Stimulated activated CD8-positive, alpha-beta memory T cell treated with anti-CD3 and anti-CD28 coated beads, Interleukin-4, amount 100 ng/mL, for 1 hour (primary cell): ENCODE measurements around the gene KLHL42.

Source experiments
- DNase-seq, 2 donors: peaks; one replicate each; pipeline ENCODE4 v3.0.0-alpha.2; 2020; ENCODE audit warnings: low read depth in 2 of 2, low spot score in 1 of 2

The KLHL42 gene

DNA sequence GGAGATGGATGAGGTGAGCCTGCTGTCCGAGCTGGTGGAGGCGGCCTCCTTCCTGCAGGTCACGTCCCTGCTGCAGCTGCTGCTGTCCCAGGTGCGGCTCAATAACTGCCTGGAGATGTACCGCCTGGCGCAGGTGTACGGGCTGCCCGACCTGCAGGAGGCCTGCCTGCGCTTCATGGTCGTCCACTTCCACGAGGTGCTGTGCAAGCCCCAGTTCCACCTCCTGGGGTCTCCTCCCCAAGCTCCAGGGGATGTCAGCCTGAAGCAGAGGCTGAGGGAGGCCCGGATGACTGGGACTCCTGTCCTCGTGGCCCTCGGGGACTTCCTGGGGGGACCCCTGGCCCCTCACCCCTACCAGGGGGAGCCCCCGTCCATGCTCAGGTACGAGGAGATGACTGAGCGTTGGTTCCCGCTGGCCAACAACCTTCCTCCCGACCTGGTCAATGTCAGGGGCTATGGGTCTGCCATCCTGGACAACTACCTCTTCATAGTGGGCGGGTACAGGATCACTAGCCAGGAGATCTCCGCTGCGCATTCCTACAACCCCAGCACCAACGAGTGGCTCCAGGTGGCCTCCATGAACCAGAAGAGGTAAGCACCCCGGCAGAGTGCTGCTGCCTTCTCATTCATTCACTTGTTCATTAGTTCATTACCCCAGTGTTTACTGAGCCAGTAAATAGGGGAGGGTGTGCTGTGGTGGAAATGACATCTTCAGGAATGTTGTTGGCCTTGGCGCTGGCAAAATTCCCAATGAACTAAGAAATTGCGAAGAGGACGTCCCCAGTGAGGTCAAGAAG lies 777 bp downstream of the KLHL42 start:
- peak in 1 of 2 donors; percentile 4 for DNase-seq

DNA sequence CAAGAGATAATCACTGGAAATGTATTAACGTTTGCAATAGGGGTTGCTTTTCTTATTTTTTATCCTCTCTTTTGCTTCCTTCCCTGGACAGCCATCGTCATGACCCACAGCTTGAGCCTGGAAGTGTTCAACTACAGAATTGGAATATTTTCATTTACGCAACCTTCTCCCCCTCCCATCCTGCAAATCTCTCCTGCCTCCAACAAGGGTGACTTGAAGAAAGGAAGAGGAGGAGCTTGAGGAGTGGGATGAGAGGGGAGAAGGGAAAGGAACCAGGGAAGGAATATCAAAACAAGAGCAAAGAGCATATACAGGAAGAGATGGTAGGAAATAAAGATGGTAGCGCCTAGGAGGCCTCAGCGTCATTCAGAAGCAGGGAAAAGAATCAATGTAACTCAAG lies 1.6 kb downstream of the KLHL42 start:
- DNase-seq, result no peak

DNA sequence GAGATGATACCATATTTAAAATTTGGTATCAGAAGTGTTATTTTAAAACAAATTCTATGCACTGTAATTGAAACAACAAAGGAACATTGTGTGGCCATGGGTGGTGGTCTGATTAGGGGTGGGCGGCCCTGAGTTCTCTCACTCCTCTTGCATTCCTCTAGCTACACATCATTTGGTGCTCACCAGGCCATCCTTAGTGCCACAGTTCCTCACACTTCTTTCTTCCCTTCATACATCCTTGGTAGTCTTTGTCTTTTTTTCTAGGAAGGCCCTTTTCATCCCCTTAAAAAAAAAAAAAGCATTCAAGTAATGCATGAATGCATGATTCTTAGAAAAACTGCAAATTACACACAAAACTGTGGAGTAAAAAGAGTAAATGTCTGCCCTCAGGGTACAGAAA lies 2.4 kb downstream of the KLHL42 start:
- DNase-seq, result no peak

DNA sequence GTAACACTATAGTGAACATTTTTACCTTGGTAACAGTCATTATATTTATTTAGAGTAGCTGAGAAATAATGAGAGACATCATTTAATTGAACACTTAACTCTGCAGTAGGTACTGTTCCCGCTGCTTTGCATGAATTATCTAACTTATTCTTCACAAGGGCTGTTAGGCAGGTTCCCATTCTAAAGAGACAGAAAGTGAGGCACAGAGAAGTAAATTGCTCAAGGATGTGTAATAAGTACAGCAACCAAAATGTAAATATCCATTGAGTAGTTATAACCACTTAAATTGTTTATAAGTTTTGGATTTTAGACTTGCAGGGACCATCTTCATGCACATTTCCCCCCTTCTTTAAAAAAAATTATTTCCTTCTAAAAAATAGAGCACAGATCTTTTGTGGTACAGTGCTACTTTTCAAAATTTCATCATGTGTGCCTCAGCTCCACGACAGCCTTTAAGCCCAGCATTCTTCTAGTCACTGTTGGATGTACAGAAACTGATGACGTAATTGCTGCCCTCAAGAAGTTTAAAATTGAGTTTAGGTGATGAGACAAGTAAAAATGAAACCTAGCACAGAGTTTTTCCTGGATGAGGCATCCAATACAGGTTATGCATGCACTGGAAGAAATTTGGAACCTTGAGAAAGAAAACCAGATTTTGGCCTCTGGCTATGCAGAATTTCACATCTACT lies 6.0 kb downstream of the KLHL42 start:
- no peak for DNase-seq

DNA sequence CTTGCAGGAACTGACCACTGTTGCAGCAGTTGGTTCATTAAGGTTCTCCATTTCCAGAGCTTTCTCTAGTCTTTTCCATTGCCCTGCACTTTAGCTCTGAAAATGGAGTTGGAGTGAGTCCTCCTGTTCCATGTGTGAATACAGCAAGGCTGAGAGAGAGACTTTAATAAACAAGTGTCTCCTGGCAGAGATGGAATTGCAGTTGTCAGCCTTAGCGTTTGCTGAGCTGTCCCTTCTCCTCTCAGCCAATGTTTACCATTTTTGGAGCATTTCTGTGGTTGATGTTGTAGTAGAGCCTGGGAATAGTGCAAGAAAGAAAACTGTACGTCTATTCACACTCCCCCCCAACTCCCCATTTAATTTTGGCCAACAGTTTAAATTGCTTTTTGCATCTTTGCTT lies 7.5 kb downstream of the KLHL42 start:
- no peak for DNase-seq

DNA sequence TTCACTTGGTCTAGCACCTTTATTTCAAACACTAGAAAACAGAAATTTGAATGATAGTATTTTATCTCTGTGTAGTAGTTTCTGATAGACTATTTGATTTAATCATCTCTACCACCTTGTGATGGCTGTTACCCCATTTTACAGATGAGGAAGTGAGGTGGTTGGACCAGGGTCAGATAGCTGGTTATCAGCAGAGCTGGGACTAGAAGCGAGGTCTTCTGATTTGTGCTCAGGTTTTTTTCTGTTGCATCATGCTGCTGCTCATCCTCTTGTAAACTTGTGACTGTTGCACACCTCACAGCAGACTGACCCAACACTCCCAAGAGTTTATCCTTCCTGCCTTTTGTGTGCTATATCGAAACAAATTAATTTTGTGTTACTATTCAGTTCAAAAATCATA lies 10.1 kb downstream of the KLHL42 start:
- no peak for DNase-seq

DNA sequence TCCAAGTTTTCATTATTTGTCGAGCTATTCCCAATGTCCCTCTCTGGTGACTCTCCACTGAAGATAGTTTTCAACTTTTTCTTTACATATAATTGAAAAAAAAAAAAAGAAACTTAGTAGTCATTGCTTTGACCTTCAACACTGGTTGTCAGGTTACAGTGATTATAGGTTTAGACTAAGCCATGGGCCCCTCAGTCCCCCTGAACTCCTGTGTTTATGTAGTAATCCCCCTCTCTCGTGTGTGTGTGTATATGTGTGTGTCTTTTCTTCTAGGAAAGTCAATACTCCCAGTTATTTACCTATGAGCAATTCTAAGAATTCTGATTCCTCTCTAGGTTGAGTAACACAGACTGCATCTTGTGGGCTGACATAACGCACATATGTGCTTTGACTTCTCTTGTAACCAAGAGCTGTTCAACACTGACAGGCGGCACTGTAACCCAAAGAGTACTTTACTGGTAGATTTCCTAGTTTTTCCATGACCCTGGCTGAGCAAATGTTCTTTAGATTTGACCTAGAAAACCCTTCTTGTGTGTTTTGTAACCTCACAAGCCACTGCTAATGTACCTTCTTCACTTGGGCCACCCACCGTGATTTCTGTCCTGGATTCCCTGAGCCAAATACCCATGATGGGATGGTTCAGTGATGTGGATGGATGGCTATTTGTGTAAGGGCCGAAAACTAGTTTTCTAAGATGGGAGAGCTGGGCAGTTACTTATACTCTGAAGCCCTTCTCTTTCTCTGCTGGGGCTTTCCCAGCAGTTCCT lies 15.0 kb downstream of the KLHL42 start:
- no peak for DNase-seq

DNA sequence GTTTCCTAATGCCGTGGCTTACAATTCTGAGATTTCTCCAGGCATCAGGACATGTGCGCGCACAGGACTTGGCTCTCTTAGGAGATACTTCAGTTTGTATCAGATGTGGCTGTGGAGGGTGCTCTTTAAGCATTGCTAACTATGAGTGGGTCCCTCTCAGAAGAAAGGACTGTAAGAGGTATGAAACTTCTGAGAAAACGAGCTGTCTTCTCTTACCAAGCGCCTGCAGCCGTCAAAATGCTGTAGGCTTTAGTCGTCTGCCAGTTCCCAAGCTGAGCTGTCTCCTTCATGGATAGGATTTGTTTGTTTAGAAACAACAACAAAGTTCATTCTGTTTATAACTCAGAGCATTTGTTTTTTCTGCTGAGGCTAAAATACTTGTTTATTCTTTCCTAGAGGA lies 16.1 kb downstream of the KLHL42 start:
- no peak for DNase-seq

DNA sequence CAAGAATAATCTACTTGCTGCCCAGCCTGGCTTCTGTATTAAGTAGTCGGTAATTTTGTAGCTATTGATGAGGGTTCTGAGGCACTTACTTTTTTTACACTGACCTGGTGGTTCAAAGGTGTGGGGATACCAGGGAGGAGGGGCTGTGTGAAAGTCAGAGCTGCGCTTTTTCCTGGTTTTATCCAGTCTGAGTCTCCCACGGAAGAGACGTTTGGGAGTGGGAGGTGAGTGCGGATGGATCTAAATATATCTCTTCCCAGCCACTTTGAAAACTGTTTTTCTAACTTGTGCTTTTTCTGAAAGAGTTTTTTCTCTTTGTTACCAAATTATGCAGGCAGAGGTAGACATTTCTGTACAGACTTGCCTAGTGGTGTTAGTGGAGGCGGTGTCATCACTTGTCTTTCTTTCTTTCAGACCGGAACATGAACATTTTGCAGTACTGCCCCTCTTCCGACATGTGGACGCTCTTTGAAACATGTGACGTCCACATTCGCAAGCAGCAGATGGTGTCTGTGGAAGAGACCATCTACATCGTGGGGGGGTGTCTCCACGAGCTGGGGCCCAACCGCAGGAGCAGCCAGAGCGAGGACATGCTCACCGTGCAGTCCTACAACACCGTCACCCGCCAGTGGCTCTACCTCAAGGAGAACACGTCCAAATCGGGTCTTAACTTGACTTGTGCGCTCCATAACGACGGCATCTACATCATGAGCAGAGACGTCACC lies 17.4 kb downstream of the KLHL42 start:
- DNase-seq, result no peak

DNA sequence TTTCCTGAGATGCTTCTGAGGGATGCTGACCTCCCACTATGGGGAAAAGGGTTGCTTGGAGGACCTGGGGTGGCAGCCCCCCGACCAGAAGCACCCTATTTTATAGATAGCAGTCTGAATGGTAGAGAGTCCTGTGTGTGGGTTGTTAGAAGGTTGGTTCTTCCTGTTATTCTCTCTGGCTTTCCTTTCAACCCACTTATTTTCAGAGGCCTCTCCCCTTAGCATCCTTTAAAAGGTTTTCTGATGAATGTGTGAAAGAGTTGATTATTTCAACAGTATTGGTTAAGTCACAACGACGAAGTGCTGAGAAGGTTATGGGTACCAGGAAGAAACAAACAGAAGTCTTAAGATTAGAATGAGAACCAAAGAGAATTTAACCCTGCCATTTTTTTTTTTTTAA lies 20.8 kb downstream of the KLHL42 start:
- DNase-seq, result no peak

DNA sequence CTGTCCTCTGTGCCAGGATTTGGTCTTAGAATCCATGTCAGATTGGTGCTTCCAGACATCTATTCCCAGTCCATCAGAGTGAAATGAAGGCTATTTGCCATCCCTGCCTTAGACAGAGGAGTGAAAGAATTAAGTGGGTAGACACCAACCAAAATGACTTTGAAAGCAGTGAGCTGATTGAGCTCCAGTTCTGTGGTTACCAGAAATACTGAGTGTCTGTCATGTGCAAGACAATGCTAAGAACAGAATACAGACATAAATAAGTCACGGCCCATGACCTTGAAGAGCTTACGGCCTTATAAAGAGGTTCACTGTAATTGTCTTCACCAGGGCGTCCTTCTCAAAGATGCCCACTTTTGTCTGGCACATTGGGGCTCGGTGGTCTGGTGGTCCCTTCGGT lies 21.6 kb downstream of the KLHL42 start:
- DNase-seq, result no peak

DNA sequence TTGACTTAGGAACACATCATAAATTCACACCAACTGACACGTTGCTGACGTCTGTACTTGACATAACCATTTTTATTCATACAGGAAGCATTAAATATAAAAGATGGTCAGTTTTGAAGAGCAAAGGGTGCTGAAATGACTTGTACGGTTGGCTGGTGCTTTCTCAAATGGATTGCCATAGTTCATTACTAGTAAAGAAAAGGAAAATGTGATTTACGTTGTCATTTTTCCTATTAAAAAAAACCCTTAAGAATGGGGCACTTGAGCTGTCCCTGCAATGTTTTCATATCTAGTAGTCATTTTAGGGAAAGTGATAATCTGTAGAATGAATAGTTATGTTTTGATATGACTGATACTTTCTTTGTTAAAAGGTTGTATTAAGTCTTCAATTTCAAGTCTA lies 22.5 kb downstream of the KLHL42 start:
- DNase-seq, result no peak

DNA sequence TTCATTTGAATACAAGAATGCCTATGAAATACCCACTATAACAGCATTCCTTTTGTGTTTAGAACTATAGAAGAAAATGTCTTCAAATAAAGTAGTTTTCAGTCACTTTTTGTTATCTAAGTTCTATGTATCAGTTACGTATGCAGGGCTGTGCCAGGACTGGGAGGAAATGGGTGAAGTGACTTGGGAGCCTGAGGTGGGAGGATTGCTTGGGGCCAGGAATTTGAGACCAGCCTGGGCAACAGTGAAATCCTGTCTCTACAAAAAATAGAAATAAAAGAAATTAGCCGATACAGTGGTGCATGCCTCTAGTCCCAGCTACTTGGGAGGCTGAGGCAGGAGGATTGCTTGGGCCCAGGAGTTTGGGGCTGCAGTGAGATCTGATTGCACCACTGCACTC lies 22.9 kb downstream of the KLHL42 start:
- no peak for DNase-seq

DNA sequence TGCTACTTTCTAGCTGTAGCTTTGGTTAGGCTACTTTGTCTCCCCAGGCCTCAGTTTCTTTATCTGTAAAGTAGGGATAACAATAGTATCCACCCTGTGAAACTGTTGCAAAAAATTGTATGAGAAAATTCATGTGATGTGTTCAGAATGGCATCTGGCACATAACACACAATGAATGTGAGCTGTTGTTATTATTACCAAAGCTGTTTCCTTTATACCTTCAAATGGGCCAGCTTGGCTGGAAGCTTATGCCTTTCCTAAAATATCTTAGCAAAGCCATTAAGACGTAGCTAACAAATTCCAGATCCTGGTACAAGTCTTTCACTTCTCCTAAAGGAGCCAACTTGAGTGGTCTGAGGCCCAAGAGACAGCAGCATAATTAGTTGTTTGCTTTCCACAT lies 25.2 kb downstream of the KLHL42 start:
- no peak for DNase-seq

DNA sequence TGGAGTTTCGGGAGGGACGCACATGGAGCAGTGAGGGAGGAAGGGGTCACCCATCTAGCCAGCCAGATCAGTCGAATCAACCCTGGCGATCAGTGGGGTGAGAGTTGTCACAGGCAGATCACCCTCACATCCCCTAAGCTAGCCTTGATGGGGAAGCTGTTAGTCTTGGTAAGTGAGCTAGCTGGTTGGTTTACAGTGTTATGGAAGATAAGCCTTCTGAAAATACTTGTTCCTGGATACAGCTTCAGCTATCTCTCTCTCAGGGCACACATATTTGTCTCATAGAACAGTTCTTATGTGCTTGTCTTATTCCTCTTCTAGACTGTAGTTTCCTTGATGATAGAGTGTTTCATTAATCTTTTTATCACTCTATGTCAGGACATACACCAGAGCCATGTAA lies 26.2 kb downstream of the KLHL42 start:
- DNase-seq, result no peak

DNA sequence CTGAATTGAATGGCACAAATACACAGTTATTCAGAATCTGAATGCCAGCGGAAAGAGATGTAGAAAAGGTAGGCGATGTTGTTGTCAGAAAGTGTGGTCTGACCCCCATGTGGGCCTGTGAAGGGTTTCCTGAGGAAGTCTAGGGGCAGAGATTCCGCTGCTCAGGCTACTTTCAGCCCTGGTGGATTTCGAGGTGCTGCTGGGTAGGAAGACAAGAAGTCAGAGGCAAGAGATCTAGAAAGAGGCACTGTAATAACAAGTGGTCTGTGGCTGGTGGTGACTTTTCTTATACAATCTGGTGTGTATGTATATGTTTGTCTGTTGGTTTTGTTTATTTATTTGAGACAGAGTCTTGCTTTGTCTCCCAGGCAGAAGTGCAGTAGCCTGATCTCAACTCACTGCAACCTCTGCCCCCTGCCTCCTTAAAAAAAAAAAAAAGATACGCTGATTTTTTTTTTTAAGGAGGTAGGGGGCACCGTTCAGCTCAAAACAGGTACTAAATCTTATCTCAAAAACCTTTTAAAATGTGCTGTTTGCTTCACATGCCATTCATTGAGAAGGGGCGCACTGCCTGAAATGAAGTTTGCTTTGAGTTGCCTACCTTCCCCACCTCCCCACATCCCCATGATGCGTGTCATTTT lies 27.1 kb downstream of the KLHL42 start:
- DNase-seq, result no peak

DNA sequence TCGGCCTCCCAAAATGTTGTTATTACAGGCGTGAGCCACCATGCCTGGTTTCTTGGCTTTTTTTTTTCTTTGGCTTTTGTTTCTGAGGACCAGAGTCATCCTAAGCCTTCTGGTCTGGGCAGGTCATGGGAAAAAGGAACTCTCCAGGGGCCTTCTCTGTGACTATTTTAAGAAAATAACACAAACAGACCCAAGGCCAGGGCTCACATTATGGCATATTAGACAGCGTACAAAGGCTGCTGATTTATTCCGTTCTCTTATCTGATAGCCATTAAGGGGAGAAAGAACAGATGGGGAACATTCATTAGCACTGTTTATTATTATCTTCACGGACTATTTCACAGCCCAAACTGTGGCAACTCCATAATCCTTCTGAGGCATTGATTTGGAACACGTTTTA lies 28.8 kb downstream of the KLHL42 start:
- DNase-seq, result no peak

DNA sequence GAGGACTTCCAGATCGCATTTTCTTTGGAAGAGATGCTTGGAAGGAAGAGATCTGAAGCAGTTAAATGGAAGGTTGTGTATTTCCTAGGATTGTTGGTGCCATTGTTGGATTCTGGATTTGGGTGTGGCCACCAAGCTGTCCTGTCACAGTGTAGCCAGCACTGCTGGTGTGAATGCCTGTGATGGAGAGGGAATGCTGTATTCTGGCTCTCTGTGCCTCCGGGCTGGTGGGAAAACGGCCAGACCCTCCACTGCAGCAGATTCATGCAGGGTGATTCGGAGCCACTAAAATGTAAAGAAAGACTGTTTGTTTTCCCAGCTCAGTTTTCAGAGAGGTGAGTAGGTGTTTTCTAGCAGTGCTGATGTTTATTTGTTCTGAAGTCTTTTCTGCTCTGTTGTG lies 30.7 kb downstream of the KLHL42 start:
- DNase-seq, result no peak

DNA sequence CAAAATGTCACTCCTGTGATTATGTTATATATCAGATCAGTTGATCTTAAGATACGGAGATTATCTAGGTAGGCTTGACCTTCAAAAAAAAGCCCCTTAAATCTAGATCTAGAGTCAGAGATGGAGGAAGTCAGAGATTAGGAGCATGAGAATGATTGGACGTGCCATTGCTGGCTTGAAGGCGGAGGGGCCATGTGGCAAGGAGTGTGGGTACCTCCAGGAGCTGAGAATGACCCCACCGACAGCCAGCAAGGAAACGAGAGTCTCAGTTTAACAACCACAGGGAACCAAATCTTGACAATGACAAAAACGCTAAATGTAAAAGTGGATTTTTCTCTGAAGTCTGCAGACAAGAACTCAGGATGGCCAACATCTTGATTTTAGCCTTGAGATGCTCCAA lies 32.5 kb downstream of the KLHL42 start:
- no peak for DNase-seq

DNA sequence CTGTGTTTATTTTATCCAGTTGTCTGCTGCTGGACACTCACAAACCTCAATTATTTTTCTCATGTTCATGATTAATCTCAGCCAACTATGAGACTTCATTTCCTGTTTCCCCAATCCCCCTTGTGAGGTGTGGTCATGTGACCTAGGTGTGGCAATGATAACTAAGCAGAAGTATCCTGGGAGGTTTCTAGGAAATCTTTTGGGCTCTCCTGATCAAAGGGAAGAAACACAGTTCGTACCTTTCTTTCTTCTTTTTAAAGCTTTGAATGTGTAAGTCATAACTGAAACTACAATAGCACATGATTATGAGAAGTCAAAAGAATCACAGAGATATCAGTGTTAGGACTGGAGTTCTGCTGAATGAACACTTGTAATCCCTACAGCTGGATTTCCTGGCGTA lies 34.4 kb downstream of the KLHL42 start:
- DNase-seq, result no peak
